ENCODE results near the gene FIBCD1. TPM values are rescaled to one million over a fixed set of nuclear protein-coding genes. Genes with fewer than 3 reads are reported as not detected.

Gene FIBCD1
- polyA plus RNA-seq, 1 donor, result not detected

GRCh38 chr9:130880599-130881220 lies 58.3 kb downstream of the FIBCD1 start:
- no peak for DNase-seq (ENCODE audit: low read depth)

GRCh38 chr9:130879863-130880411 lies 59.1 kb downstream of the FIBCD1 start:
- no peak for DNase-seq (ENCODE audit: low read depth)

- DNase-seq (ENCODE audit: low read depth), result no peak
Measured at GRCh38 chr9:130878295-130878694, 60.8 kb downstream of the FIBCD1 start.

GRCh38 chr9:130877300-130877699 lies 61.7 kb downstream of the FIBCD1 start:
- DNase-seq (ENCODE audit: low read depth), result no peak

- DNase-seq (ENCODE audit: low read depth), result no peak
Measured at GRCh38 chr9:130874783-130875182, 64.3 kb downstream of the FIBCD1 start.

GRCh38 chr9:130873966-130874365 lies 65.1 kb downstream of the FIBCD1 start:
- DNase-seq (ENCODE audit: low read depth), result no peak

GRCh38 chr9:130872912-130873503 lies 66.0 kb downstream of the FIBCD1 start:
- no peak for DNase-seq (ENCODE audit: low read depth)

GRCh38 chr9:130872508-130872907 lies 66.5 kb downstream of the FIBCD1 start:
- no peak for DNase-seq (ENCODE audit: low read depth)

- no peak for DNase-seq (ENCODE audit: low read depth)
Measured at GRCh38 chr9:130872093-130872492, 67.0 kb downstream of the FIBCD1 start.

GRCh38 chr9:130871395-130872062 lies 67.5 kb downstream of the FIBCD1 start:
- DNase-seq (ENCODE audit: low read depth), result no peak

- no peak for DNase-seq (ENCODE audit: low read depth)
Measured at GRCh38 chr9:130870491-130871381, 68.3 kb downstream of the FIBCD1 start.

- no peak for DNase-seq (ENCODE audit: low read depth)
Measured at GRCh38 chr9:130869250-130869649, 69.8 kb downstream of the FIBCD1 start.

GRCh38 chr9:130868230-130868629 lies 70.8 kb downstream of the FIBCD1 start:
- DNase-seq (ENCODE audit: low read depth), result no peak

- DNase-seq (ENCODE audit: low read depth), result no peak
Measured at GRCh38 chr9:130867556-130867955, 71.5 kb downstream of the FIBCD1 start.

GRCh38 chr9:130866474-130866965 lies 72.5 kb downstream of the FIBCD1 start:
- DNase-seq (ENCODE audit: low read depth), result no peak

- no peak for DNase-seq (ENCODE audit: low read depth)
Measured at GRCh38 chr9:130865921-130866320, 73.1 kb downstream of the FIBCD1 start.

- DNase-seq (ENCODE audit: low read depth), result no peak
Measured at GRCh38 chr9:130864541-130864940, 74.5 kb downstream of the FIBCD1 start.

- DNase-seq (ENCODE audit: low read depth), result no peak
Measured at GRCh38 chr9:130862747-130863146, 76.3 kb downstream of the FIBCD1 start.

- no peak for DNase-seq (ENCODE audit: low read depth)
Measured at GRCh38 chr9:130862217-130862616, 76.8 kb downstream of the FIBCD1 start.

GRCh38 chr9:130861372-130862180 lies 77.5 kb downstream of the FIBCD1 start:
- no peak for DNase-seq (ENCODE audit: low read depth)
